Myocyte (in vitro differentiated cells): ENCODE measurements around the gene HDDC2. TPM values are rescaled to one million over a fixed set of nuclear protein-coding genes. Genes with fewer than 3 reads are reported as not detected.

Source experiments
- DNase-seq: peaks from one replicate; pipeline ENCODE4 v3.0.0-alpha.2; 2012; ENCODE audit warnings: low read depth
- polyA plus RNA-seq: library from polyadenylated mRNA; unstranded; fragments of >200 nt; gene quantifications from one replicate; pipeline ENCODE4 v1.2.1, GENCODE V29; 2012; ENCODE audit warnings: missing spikeins
- total RNA-seq: library from RNA; depleted of rRNA; stranded (reverse); fragments of >200 nt; gene quantifications from 2 replicates; pipeline ENCODE4 v1.2.3, GENCODE V29; 2014

Gene HDDC2
- 65.9 and 66.5 TPM in 2 replicates for total RNA-seq
- 85.0 TPM for polyA plus RNA-seq

- peak; percentile 82 for DNase-seq
Observed at GRCh38 chr6:125301435-125302391, at the start of gene HDDC2. Gene HDDC2 (minus strand): TSS chr6:125301967. CDS start chr6:125301932, 35 bp downstream.

- no peak for DNase-seq
Observed at GRCh38 chr6:125346926-125347563, 45.3 kb upstream of the HDDC2 start.

- no peak for DNase-seq
Observed at GRCh38 chr6:125346201-125346925, 44.6 kb upstream of the HDDC2 start.

- DNase-seq = no peak
Observed at GRCh38 chr6:125341460-125341859, 39.7 kb upstream of the HDDC2 start.

- no peak for DNase-seq
Observed at GRCh38 chr6:125340991-125341390, 39.2 kb upstream of the HDDC2 start.

- no peak for DNase-seq
Observed at GRCh38 chr6:125340175-125340835, 38.5 kb upstream of the HDDC2 start.

GRCh38 chr6:125339653-125340052 lies 37.9 kb upstream of the HDDC2 start:
- no peak for DNase-seq

- no peak for DNase-seq
Observed at GRCh38 chr6:125338381-125338780, 36.6 kb upstream of the HDDC2 start.

GRCh38 chr6:125337706-125338105 lies 35.9 kb upstream of the HDDC2 start:
- DNase-seq = no peak

GRCh38 chr6:125332664-125333063 lies 30.9 kb upstream of the HDDC2 start:
- no peak for DNase-seq

- no peak for DNase-seq
Observed at GRCh38 chr6:125325586-125325985, 23.8 kb upstream of the HDDC2 start.

GRCh38 chr6:125323376-125323775 lies 21.6 kb upstream of the HDDC2 start:
- DNase-seq = no peak

GRCh38 chr6:125316621-125317020 lies 14.9 kb upstream of the HDDC2 start:
- no peak for DNase-seq

GRCh38 chr6:125315548-125315947 lies 13.8 kb upstream of the HDDC2 start:
- no peak for DNase-seq

GRCh38 chr6:125314009-125314581 lies 12.3 kb upstream of the HDDC2 start:
- peak; percentile 66 for DNase-seq

- DNase-seq = no peak
Observed at GRCh38 chr6:125312950-125313349, 11.2 kb upstream of the HDDC2 start.

- DNase-seq = no peak
Observed at GRCh38 chr6:125312478-125312877, 10.7 kb upstream of the HDDC2 start.

GRCh38 chr6:125310994-125311649 lies 9.4 kb upstream of the HDDC2 start:
- DNase-seq = peak; percentile 70

- no peak for DNase-seq
Observed at GRCh38 chr6:125307964-125308615, 6.3 kb upstream of the HDDC2 start.
